Measurements from ENCODE around the gene MEOX2. TPM values are rescaled to one million over a fixed set of nuclear protein-coding genes. Genes with fewer than 3 reads are reported as not detected.

Gene MEOX2
- total and polyA plus RNA-seq, 2 of the 8 experiments (the other 6 are each of a cell fraction or from before 2014, with no cell fraction given) = 0.05 to 0.19 TPM

GRCh38 chr7:15626041-15626440 is 60.4 kb downstream of the MEOX2 start:
- Histone ChIP-seq H3K23me2 (ENCODE audit: low read depth, low read length) (no peaks in the 10 kb centered on the region), H4K5ac (ENCODE audit: insufficient read length, low read depth, low read length) (no peak overlapping the region), H3K4me1 (replicated peaks in 1 of 4; ENCODE audit: control insufficient read depth in 3 of 4, insufficient read depth in 4 of 4, low read length in 3 of 4) (no peaks in the 10 kb centered on the region), H3K79me2 (ENCODE audit: control insufficient read depth in 1 of 2, insufficient read depth in 2 of 2, low read length in 2 of 2) (no peaks in the 10 kb centered on the region), H3K4me2 (ENCODE audit: insufficient read depth in 1 of 2, low read depth in 2 of 2, low read length in 2 of 2) (no peak overlapping the region), H4K20me1 (replicated peaks in 1 of 2; ENCODE audit: control insufficient read depth in 1 of 2, insufficient read depth in 2 of 2, low read length in 2 of 2) (no peaks in the 10 kb centered on the region), H3K36me3 (ENCODE audit: control insufficient read depth in 2 of 4, insufficient read depth in 4 of 4, low read length in 3 of 4) (no peaks in the 10 kb centered on the region), H3K9me3 (ENCODE audit: insufficient read depth in 2 of 2, low read depth in 1 of 2, low read length in 1 of 2) (no peaks in the 10 kb centered on the region), H2BK12ac (ENCODE audit: low read depth, low read length) (no peak overlapping the region), H3K23ac (ENCODE audit: insufficient read length) (no peak overlapping the region), H3K9ac (replicated peaks in 1 of 4; ENCODE audit: extremely low read depth in 1 of 4, low read depth in 3 of 4, low read length in 3 of 4) (no peak overlapping the region), H2AK5ac (ENCODE audit: low read depth, low read length) (no peak overlapping the region), H3K4me3 (ENCODE audit: extremely low read depth in 1 of 4, insufficient read depth in 2 of 4, low read depth in 3 of 4, low read length in 4 of 4) (no peak overlapping the region), H2BK15ac (ENCODE audit: low read length) (no peak overlapping the region), H3K14ac (ENCODE audit: insufficient read length) (no peak overlapping the region), H3K79me1 (ENCODE audit: low read depth, low read length) (no peaks in the 10 kb centered on the region), H3K4ac (replicated peaks; ENCODE audit: insufficient read length, low read depth, low read length) (no peak overlapping the region), H3K27me3 (replicated peaks in 1 of 4; ENCODE audit: control insufficient read depth in 3 of 4, extremely low read depth in 1 of 4, insufficient read depth in 3 of 4, low read length in 3 of 4) (no peaks in the 10 kb centered on the region), H3K18ac (ENCODE audit: extremely low read depth, low read length) (no peak overlapping the region), H2AFZ (ENCODE audit: low read length) (no peak overlapping the region), H4K91ac (replicated peaks; ENCODE audit: insufficient read length, low read length) (no peak overlapping the region), H2BK20ac (ENCODE audit: low read length) (no peak overlapping the region), H2BK5ac (ENCODE audit: low read depth, low read length) (no peak overlapping the region), H2BK120ac (replicated peaks; ENCODE audit: low read depth, low read length) (no peak overlapping the region), H3K56ac (replicated peaks; ENCODE audit: insufficient read length, low read depth, low read length) (no peak overlapping the region), H3K27ac (ENCODE audit: low read depth, low read length) (no peak overlapping the region), H4K8ac (ENCODE audit: extremely low read depth, insufficient read depth, low read length) (no peak overlapping the region)
- CTCF ChIA-PET (ENCODE audit: partially characterized antibody) = no interaction called here
- POLR2A ChIA-PET (ENCODE audit: partially characterized antibody) = no interaction called here
- FAIRE-seq (no peak), DNase-seq (ENCODE audit: low read depth in 1 of 2, low spot score in 2 of 2) (no peak)
- 100% methylated on average over 1 of the region's 1 CpG; no CpG with 5 or more reads in 1 of the 2 experiments for WGBS, 2 experiments (ENCODE audit: extremely low coverage in 1 of 2, insufficient coverage in 1 of 2, insufficient read length in 1 of 2, insufficient replicate concordance in 2 of 2, low coverage in 1 of 2, low lambda C conversion rate in 2 of 2, missing lambda C conversion rate in 1 of 2)
- TF ChIP-seq CBX8 (IDR thresholded peaks at IDR 0.05; ENCODE audit: borderline replicate concordance, low read depth, low read length) (no peak), HDAC2 (IDR thresholded peaks at IDR 0.05; ENCODE audit: borderline replicate concordance in 1 of 2, low read depth in 2 of 2, low read length in 2 of 2) (no peak), RXRA (IDR thresholded peaks at IDR 0.05; ENCODE audit: insufficient read depth, low read depth, low read length) (no peak)

All from H1 (cell line).